SK-N-SH treated with all-trans-retinoic acid at 6 μM for 48 hours (cell line): Measurements from ENCODE around the gene ZNF514.

Source experiments
- ATAC-seq: fragments of 200-7000 bp; cut with Tn5 transposase; 3 replicates; pipeline ENCODE4 v1.9.1; 2020; ENCODE audit warnings: mild to moderate bottlenecking, moderate library complexity
- ARNTL ChIP-seq: fragments of 450-650 bp; formaldehyde crosslinking; IDR thresholded peaks from 2 replicates; pipeline ENCODE4 v1.5.0; 2020; ENCODE audit warnings: low read depth, mild to moderate bottlenecking, moderate library complexity, borderline replicate concordance
- BACH2 ChIP-seq: fragments of 250-450 bp; sonication (Bioruptor Pico); IDR thresholded peaks from 2 replicates; pipeline ENCODE4 v1.9.0; 2021; ENCODE audit warnings: mild to moderate bottlenecking, borderline replicate concordance
- CSDC2 ChIP-seq: fragments of 250-450 bp; sonication (Bioruptor Pico); IDR thresholded peaks from 2 replicates; pipeline ENCODE4 v1.5.0; 2020; ENCODE audit warnings: mild to moderate bottlenecking, moderate library complexity
- ESRRG ChIP-seq: fragments of 250-450 bp; sonication (Bioruptor Pico); IDR thresholded peaks from 2 replicates; pipeline ENCODE4 v1.6.1; 2021; ENCODE audit warnings: mild to moderate bottlenecking
- GLIS3 ChIP-seq: fragments of 250-450 bp; sonication (Bioruptor Pico); IDR thresholded peaks from 2 replicates; pipeline ENCODE4 v1.5.0; 2020; ENCODE audit warnings: mild to moderate bottlenecking, moderate library complexity
- ISL1 ChIP-seq: fragments of 250-450 bp; sonication (Bioruptor Pico); IDR thresholded peaks from 2 replicates; pipeline ENCODE4 v2.1.2; 2022; ENCODE audit warnings: mild to moderate bottlenecking, moderate library complexity
- OSR1 ChIP-seq: fragments of 250-450 bp; sonication (Bioruptor Pico); IDR thresholded peaks from 2 replicates; pipeline ENCODE4 v1.8.0; 2022; ENCODE audit warnings: moderate library complexity, mild to moderate bottlenecking, inconsistent platforms
- POU6F1 ChIP-seq: fragments of 250-450 bp; sonication (Bioruptor Pico); IDR thresholded peaks from 2 replicates; pipeline ENCODE4 v1.8.0; 2021; ENCODE audit warnings: low read depth, mild to moderate bottlenecking, moderate library complexity, borderline replicate concordance
- PPARA ChIP-seq: fragments of 250-450 bp; sonication (Bioruptor Pico); IDR thresholded peaks from 2 replicates; pipeline ENCODE4 v1.5.0; 2020; ENCODE audit warnings: mild to moderate bottlenecking, borderline replicate concordance
- RARB ChIP-seq: fragments of 250-450 bp; sonication (Bioruptor Pico); IDR thresholded peaks from 2 replicates; pipeline ENCODE4 v1.8.0; 2021; ENCODE audit warnings: mild to moderate bottlenecking, moderate library complexity
- SNAI2 ChIP-seq: fragments of 250-450 bp; sonication (Bioruptor Pico); IDR thresholded peaks from 2 replicates; pipeline ENCODE4 v1.5.0; 2020; ENCODE audit warnings: mild to moderate bottlenecking, moderate library complexity
- TCF4 ChIP-seq: fragments of 250-450 bp; sonication (Bioruptor Pico); IDR thresholded peaks from 2 replicates; pipeline ENCODE4 v1.8.0; 2021; ENCODE audit warnings: mild to moderate bottlenecking, moderate library complexity, borderline replicate concordance
- TOX ChIP-seq: fragments of 250-450 bp; sonication (Bioruptor Pico); IDR thresholded peaks from 2 replicates; pipeline ENCODE4 v1.8.0; 2021; ENCODE audit warnings: mild to moderate bottlenecking, moderate library complexity, borderline replicate concordance
- TSHZ2 ChIP-seq: fragments of 250-450 bp; sonication (Bioruptor Pico); IDR thresholded peaks from 2 replicates; pipeline ENCODE4 v1.5.0; 2020; ENCODE audit warnings: mild to moderate bottlenecking, moderate library complexity
- ZFP3 ChIP-seq: fragments of 250-450 bp; sonication (Bioruptor Pico); IDR thresholded peaks from 2 replicates; pipeline ENCODE4 v1.5.0; 2020; ENCODE audit warnings: mild to moderate bottlenecking, moderate library complexity
- ZFP30 ChIP-seq: fragments of 450-650 bp; formaldehyde crosslinking; IDR thresholded peaks from 2 replicates; pipeline ENCODE4 v1.5.0; 2022; ENCODE audit warnings: mild to moderate bottlenecking, moderate library complexity
- ZNF565 ChIP-seq: fragments of 450-650 bp; formaldehyde crosslinking; conservative IDR thresholded peaks from 2 replicates; pipeline ENCODE4 v1.5.0; 2020; ENCODE audit warnings: low read depth, mild to moderate bottlenecking, moderate library complexity
- ZNF70 ChIP-seq: fragments of 450-650 bp; formaldehyde crosslinking; IDR thresholded peaks from 2 replicates; pipeline ENCODE4 v1.5.0; 2020; ENCODE audit warnings: mild to moderate bottlenecking, moderate library complexity
- ZNF8 ChIP-seq: fragments of 450-650 bp; formaldehyde crosslinking; IDR thresholded peaks from 2 replicates; pipeline ENCODE4 v1.5.0; 2020; ENCODE audit warnings: mild to moderate bottlenecking, moderate library complexity
- TF ChIP-seq, protein P1 (sequence below): fragments of 250-450 bp; sonication (Bioruptor Pico); IDR thresholded peaks from 2 replicates; pipeline ENCODE4 v1.5.1; 2020; ENCODE audit warnings: low read depth, mild to moderate bottlenecking, moderate library complexity
- TF ChIP-seq, protein P2 (sequence below): fragments of 250-450 bp; sonication (Bioruptor Pico); IDR thresholded peaks from 2 replicates; pipeline ENCODE4 v1.5.1; 2021; ENCODE audit warnings: mild to moderate bottlenecking, moderate library complexity
- TF ChIP-seq, protein P3 (sequence below): fragments of 250-450 bp; sonication (Bioruptor Pico); IDR thresholded peaks from 2 replicates; pipeline ENCODE4 v1.8.0; 2020; ENCODE audit warnings: mild to moderate bottlenecking, moderate library complexity, borderline replicate concordance

The ZNF514 gene

DNA sequence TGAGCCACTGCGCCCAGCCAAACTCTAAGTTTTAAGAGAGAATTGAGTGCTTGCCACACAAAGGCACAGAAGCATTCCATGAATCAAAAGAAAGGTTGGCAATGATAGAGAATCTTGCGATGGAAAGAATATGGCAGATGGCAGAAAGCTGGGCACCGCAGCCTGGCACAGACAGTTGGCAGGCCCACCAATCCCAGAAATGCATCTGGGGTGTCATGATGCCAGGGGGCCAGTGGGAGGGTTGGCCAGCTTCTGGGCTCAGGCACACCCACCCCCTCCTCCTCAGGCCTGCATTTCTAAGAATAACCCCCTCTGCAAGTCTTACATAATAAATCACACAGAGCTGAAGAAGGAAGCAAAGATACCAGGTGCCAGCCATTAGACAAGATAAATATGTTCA, 25.5 kb upstream of the ZNF514 start:
- ATAC-seq, result no peak
- TF ChIP-seq, protein P1, sequence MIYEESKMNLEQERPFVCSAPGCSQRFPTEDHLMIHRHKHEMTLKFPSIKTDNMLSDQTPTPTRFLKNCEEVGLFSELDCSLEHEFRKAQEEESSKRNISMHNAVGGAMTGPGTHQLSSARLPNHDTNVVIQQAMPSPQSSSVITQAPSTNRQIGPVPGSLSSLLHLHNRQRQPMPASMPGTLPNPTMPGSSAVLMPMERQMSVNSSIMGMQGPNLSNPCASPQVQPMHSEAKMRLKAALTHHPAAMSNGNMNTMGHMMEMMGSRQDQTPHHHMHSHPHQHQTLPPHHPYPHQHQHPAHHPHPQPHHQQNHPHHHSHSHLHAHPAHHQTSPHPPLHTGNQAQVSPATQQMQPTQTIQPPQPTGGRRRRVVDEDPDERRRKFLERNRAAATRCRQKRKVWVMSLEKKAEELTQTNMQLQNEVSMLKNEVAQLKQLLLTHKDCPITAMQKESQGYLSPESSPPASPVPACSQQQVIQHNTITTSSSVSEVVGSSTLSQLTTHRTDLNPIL, result no peak
- TF ChIP-seq ZNF8 (CRISPR knock-in tag), result no peak
- no peak for TF ChIP-seq TSHZ2 (CRISPR knock-in tag)
- TF ChIP-seq, protein P2, sequence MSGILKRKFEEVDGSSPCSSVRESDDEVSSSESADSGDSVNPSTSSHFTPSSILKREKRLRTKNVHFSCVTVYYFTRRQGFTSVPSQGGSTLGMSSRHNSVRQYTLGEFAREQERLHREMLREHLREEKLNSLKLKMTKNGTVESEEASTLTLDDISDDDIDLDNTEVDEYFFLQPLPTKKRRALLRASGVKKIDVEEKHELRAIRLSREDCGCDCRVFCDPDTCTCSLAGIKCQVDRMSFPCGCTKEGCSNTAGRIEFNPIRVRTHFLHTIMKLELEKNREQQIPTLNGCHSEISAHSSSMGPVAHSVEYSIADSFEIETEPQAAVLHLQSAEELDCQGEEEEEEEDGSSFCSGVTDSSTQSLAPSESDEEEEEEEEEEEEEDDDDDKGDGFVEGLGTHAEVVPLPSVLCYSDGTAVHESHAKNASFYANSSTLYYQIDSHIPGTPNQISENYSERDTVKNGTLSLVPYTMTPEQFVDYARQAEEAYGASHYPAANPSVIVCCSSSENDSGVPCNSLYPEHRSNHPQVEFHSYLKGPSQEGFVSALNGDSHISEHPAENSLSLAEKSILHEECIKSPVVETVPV (CRISPR knock-in tag), result no peak
- TF ChIP-seq ZFP3 (CRISPR knock-in tag), result no peak
- no peak for TF ChIP-seq TCF4 (CRISPR knock-in tag)
- no peak for TF ChIP-seq ISL1
- no peak for TF ChIP-seq ZFP30 (CRISPR knock-in tag)
- no peak for TF ChIP-seq TOX (CRISPR knock-in tag)
- TF ChIP-seq RARB (CRISPR knock-in tag), result no peak
- TF ChIP-seq GLIS3 (CRISPR knock-in tag), result no peak
- TF ChIP-seq OSR1 (CRISPR knock-in tag), result no peak
- no peak for TF ChIP-seq BACH2 (CRISPR knock-in tag)
- TF ChIP-seq PPARA (CRISPR knock-in tag), result no peak
- no peak for TF ChIP-seq ZNF565 (CRISPR knock-in tag)
- no peak for TF ChIP-seq SNAI2
- no peak for TF ChIP-seq POU6F1 (CRISPR knock-in tag)
- TF ChIP-seq ARNTL, result no peak
- TF ChIP-seq ESRRG (CRISPR knock-in tag), result no peak

- TF ChIP-seq ESRRG (CRISPR knock-in tag) (no peak), ISL1 (no peak), ZNF70 (CRISPR knock-in tag) (no peak), ZFP30 (CRISPR knock-in tag) (no peak), SNAI2 (no peak), OSR1 (CRISPR knock-in tag) (no peak), ARNTL (no peak), ZFP3 (CRISPR knock-in tag) (no peak), TSHZ2 (CRISPR knock-in tag) (no peak), POU6F1 (CRISPR knock-in tag) (no peak), CSDC2 (CRISPR knock-in tag) (no peak)
- TF ChIP-seq, protein P2 (CRISPR knock-in tag), result no peak
- TF ChIP-seq, protein P3, sequence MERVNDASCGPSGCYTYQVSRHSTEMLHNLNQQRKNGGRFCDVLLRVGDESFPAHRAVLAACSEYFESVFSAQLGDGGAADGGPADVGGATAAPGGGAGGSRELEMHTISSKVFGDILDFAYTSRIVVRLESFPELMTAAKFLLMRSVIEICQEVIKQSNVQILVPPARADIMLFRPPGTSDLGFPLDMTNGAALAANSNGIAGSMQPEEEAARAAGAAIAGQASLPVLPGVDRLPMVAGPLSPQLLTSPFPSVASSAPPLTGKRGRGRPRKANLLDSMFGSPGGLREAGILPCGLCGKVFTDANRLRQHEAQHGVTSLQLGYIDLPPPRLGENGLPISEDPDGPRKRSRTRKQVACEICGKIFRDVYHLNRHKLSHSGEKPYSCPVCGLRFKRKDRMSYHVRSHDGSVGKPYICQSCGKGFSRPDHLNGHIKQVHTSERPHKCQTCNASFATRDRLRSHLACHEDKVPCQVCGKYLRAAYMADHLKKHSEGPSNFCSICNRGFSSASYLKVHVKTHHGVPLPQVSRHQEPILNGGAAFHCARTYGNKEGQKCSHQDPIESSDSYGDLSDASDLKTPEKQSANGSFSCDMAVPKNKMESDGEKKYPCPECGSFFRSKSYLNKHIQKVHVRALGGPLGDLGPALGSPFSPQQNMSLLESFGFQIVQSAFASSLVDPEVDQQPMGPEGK (CRISPR knock-in tag), result no peak
- TF ChIP-seq, all 23 proteins: peak for 0
- ATAC-seq, result no peak
These were observed 22.1 kb upstream of the ZNF514 start for GRCh38 chr2:95181774-95182173.
